ENCODE data around the gene PRKCZ.

PRKCZ gene

DNA sequence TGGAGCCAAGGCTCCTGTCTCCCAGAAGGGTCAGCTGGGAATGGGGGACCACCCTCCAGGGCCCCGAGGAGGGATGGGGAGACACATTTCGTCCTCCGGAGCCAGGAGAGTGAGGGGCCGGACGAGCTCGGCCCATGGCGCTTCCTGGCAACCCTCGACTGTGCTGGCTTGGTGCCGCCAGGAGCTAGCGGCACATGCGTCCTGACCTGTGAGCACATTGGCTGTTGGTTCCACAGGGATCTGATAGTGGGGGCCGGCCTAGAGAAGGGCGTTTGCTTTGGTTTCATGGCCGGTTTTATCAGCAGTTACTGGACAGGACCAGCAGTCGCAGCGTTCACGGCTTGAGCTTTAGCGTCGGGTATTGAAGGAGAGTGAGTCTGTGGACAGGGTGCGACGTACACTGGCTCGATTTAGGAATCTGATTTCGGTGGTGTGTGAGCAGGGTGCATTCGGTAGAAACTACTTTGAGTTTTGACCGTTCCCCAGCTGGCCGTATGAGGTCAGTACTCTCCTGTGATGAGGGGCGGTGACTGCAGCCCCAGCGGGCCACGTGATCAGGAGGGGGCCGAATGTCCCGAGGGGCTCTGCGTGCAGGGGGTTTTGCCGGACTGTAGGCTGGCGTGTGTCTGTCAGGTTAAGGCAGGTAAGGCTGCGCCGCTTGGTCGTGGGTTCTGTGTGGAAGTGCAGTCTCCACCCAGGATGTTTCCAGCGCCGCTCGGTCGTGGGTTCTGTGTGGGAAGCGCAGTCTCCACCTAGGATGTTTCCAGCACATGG, 125.7 kb downstream of the PRKCZ start:
- in situ Hi-C loops (cut with HindIII; ENCODE audit: low sequenced_read_pairs): no loop called here
- no peak for DNase-seq (ENCODE audit: low read depth, low spot score)
- TF ChIP-seq CTCF (IDR thresholded peaks at IDR 0.05; ENCODE audit: low read depth, low read length): no peak
- H3K4me3 ChIP-seq (ENCODE audit: low read depth, low read length): no peak overlapping the region

GRCh38 chr1:2176615-2177014, 126.4 kb downstream of the PRKCZ start:
- TF ChIP-seq CTCF (IDR thresholded peaks at IDR 0.05; ENCODE audit: low read depth, low read length): no peak
- no peak for DNase-seq (ENCODE audit: low read depth, low spot score)
- in situ Hi-C loops (cut with HindIII; ENCODE audit: low sequenced_read_pairs): no loop called here
- no peak overlapping the region for H3K4me3 ChIP-seq (ENCODE audit: low read depth, low read length)

- H3K4me3 ChIP-seq (ENCODE audit: low read depth, low read length): no peak overlapping the region
- in situ Hi-C loops (cut with HindIII; ENCODE audit: low sequenced_read_pairs): no loop called here
- TF ChIP-seq CTCF (IDR thresholded peaks at IDR 0.05; ENCODE audit: low read depth, low read length): no peak
- DNase-seq (ENCODE audit: low read depth, low spot score): no peak
Observed at GRCh38 chr1:2177541-2177940, 127.3 kb downstream of the PRKCZ start.

DNA sequence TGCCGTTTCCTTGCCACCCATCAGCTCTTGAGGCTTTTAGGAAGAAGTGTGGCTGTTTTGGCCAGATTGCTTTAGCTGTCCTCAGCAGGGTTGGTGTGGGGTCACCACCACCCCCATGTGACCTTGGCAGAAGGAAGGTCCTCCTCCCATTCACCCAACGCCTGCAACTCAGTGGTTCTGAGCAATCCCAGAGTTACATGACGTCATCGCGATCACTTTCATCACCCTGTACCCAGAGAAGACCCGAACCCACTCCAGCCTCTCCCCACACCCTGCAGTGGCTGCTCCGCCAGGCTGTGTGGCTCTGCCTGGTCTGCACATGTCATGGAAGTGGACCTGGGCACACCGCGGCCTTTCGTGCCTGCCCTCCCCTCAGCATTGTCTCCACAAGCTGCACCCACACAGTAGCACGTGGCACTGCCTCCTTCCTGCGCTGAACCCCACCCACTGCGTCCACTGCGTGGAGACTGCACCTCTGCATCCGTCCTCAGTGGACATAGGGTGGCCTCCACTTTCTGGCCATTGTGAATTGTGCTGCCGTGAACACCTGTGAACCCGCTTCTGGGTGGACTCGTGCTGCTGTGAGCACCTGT, 127.8 kb downstream of the PRKCZ start:
- in situ Hi-C loops (cut with HindIII; ENCODE audit: low sequenced_read_pairs): no loop called here
- H3K4me3 ChIP-seq (ENCODE audit: low read depth, low read length): no peak overlapping the region
- no peak for DNase-seq (ENCODE audit: low read depth, low spot score)
- no peak for TF ChIP-seq CTCF (IDR thresholded peaks at IDR 0.05; ENCODE audit: low read depth, low read length)

DNA sequence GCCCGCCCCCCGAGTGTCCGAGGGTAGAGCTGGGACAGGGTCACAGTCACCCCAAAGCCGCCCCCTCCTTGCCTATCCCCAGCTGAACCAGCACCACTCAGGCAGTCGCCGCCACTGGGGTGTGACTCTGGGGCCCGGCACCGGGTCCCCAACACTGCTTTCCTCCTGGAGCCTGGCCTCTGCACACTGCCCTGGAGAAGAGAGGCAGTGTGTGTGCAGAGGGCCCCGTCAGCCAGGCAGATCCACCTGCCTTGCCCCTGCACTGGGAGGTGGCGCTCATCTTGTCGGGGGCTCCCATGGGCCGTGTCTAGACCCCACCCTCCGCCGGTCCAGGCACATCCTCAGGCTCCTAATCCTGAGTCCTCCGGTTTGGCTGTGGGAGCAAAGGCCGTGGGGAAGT, 128.7 kb downstream of the PRKCZ start:
- in situ Hi-C loops (cut with HindIII; ENCODE audit: low sequenced_read_pairs): no loop called here
- no peak for TF ChIP-seq CTCF (IDR thresholded peaks at IDR 0.05; ENCODE audit: low read depth, low read length)
- H3K4me3 ChIP-seq (ENCODE audit: low read depth, low read length): no peak overlapping the region
- no peak for DNase-seq (ENCODE audit: low read depth, low spot score)

- no peak for DNase-seq (ENCODE audit: low read depth, low spot score)
- no peak for TF ChIP-seq CTCF (IDR thresholded peaks at IDR 0.05; ENCODE audit: low read depth, low read length)
- H3K4me3 ChIP-seq (ENCODE audit: low read depth, low read length): no peak overlapping the region
- in situ Hi-C loops (cut with HindIII; ENCODE audit: low sequenced_read_pairs): no loop called here
Observed at GRCh38 chr1:2179283-2180013, 129.2 kb downstream of the PRKCZ start.

Measured in astrocyte of the spinal cord (primary cell).